GM19238 (cell line): ENCODE data around the gene PTH2R.
"Not testable (repeated sequence)": the region's sequence is repeated elsewhere in the genome, so short reads cannot be mapped to it uniquely, and the experiment has no call there.

ENCODE experiments used
- DNase-seq: peaks from one replicate; pipeline ENCODE4 v3.0.0; 2011; ENCODE audit warnings: low spot score; ENCODE audit not compliant: insufficient read length

PTH2R gene

DNA sequence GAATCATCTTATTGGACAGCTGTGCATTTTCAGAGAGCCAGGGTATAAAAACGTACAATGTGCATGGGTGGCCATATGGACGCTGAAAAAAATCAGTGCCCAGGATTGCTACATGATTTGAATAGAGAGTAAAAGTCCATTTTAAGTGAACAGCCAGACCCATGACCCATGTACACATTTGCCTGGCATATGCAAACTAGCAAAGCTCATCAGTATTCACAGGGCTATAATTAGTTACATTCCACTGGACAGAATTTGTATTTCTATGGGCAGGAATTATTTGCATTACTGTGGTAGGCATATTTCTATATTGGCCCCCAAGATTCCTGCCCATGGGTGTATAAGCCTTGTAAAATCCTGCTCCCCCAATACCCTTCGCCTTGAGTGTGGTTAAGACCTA lies 78.8 kb downstream of the PTH2R start:
- no peak for DNase-seq

DNA sequence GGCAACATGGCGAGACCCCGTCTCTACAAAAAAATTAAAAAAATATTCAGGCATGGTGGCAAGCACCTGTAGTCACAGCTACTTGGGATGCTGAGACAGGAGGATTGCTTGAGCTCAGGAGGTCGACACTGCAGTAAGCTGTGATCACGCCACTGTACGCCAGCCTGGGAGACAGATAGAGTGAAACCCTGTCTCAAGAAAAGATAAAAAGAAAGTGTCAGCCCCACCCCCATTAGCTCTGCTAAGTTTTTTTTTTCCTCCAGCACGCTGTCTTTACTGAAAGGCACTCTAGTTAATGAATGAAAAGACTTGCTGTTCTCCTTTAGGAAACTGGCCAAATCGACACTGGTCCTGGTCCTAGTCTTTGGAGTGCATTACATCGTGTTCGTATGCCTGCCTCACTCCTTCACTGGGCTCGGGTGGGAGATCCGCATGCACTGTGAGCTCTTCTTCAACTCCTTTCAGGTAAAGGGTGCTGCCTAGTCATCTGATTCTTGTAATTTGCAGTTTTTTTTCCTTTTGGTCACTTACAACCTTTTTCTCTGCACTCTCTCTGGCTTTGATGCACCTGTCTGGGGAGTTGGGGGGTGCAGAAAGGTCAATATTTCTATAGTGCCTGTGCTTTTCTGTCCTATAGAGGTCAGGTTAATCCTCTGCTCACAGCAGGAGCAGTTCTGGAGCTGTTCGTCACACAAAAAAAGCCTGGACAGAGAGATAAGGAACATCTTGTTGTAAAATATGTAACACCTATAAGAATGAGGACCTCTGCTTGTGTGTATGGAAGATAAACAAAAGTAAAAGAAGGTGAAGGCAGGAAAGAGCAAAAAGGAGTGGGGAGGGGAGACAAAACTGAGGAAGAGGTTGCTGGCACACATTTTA lies 82.3 kb downstream of the PTH2R start:
- DNase-seq: no peak

DNA sequence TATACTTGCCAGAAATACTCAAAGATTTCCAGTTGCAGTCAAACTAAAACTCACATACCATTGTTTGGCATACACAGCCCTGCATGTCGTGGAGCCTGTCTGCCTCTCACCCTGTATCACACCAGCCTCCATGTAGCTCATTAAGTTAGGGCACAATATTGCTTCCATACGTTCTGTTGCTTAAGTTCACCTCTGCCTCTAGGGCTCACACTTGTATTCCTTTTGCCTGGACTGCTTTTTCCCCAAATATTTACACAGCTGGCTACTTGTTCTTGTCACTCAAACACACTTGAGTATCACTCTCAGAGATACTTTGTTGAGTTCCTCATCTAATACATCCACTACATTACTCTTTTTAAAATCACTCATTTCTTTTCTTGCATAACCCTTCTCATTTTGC lies 83.1 kb downstream of the PTH2R start:
- DNase-seq: no peak

DNA sequence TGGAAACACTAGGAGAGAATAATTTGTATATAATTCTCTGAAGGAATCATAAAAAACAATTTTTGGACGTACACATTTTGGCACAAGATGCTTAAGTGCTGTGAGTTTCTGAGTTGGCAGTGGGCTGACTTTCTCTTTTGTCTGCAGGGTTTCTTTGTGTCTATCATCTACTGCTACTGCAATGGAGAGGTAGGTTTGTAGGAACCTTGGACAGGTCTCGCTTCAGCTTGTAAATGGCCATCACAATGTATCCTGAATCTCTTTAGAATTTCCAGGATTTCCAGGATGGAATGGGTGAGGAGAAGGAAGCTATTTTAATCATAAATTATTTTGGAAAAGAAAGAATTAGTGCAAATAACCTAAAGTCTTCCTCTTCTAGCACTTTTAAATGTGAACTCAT lies 83.9 kb downstream of the PTH2R start:
- no peak for DNase-seq

GRCh38 chr2:208491641-208492040 lies 85.0 kb downstream of the PTH2R start:
- no peak for DNase-seq

DNA sequence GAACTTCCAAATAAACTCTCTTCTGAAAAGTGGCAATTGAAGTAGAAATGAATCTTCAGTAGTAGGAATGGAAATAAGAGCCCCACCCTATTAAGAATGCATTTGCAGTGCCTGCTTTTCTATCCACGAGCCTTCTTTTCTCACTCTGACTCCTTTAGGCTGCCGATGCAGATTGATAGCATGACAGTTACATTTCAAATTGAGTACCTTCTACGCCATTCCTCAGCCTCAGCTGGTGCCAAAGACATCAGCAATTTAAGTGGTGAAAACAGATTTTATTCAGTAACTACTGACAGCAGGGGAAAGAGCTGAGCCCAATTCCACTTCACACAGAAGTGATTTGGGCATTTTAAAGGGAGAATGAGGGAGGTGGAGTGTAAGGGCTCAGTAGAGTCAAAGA lies 85.5 kb downstream of the PTH2R start:
- DNase-seq: no peak

DNA sequence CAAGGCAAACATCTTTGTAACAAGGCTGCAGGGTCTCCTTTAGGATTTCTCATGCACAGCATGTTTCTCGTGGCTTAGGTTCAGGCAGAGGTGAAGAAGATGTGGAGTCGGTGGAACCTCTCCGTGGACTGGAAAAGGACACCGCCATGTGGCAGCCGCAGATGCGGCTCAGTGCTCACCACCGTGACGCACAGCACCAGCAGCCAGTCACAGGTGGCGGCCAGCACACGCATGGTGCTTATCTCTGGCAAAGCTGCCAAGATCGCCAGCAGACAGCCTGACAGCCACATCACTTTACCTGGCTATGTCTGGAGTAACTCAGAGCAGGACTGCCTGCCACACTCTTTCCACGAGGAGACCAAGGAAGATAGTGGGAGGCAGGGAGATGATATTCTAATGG lies 86.6 kb downstream of the PTH2R start:
- no peak for DNase-seq

- no peak for DNase-seq
Observed at GRCh38 chr2:208496129-208496528, 89.5 kb downstream of the PTH2R start.

DNA sequence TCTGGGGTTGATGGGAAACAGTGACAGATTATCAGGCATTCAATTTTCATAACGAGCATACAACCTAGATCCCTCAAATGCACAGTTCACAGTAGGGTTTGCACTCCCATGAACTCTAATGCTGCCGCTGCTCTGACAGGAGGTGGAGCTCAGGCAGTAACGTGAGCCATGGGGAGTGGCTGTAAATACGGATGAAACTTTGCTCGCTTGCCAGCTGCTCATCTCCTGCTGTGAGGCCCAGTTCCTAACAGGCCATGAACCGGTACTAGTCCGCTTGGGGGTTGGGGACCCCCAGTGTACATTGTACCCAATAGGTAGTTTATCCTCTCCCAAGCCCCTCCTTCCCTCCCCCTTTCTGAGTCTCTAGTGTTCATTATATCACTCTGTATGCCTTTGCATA lies 94.6 kb downstream of the PTH2R start:
- no peak for DNase-seq

DNA sequence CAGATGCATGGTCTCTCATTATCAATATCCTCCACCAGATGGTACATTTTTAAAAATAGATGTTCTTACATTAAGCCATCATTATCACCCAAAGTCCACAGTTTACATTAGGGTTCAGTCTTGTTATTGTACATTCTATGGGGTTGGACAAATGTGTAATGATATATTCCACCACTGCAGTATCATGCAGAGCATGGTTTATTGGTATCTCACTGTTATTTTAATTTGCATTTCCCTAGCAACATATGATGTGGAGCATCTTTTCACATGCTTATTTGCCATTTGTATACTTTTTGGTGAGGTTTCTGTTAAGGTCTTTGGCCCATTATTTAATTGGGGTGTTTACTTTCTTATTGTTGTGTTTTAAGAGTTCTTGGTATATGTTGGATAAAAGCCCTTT lies 95.7 kb downstream of the PTH2R start:
- DNase-seq: no peak

DNA sequence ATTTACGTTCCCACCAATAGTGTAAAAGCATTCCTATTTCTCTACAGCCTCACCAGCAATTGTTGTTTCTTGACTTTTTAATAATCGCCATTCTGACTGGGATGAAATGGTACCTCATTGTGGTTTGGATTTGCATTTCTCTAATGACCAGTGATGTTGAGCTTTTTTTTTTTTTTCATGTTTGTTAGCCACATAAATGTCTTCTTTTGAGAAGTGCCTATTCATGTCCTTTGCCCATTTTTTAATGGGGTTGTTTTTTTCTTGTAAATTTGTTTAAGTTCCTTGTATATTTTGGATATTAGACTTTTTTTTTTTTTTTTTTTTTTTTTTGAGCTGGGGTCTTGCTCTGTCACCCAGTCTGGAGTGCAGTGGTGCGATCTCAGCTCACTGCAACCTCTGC lies 98.8 kb downstream of the PTH2R start:
- not testable (repeated sequence) for DNase-seq

DNA sequence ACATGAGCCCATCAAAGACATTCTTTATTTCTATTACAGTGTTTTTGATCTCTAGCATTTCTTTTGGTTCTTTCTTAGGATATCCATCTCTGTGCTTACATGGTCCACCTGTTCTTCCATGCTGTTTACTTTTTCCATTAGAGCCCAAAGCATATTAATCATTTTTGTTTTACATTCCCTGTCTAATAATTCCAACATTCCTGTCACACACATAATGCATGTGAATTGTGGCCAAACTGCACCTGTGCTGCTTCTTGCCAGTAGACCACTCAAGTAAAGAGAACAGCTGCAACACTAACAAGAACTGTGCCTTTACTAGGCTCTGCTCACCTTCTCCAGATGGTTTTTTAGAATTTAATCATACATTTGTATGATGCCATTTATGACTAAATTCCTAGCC lies 103.0 kb downstream of the PTH2R start:
- DNase-seq: no peak

GRCh38 chr2:208511016-208511415 lies 104.4 kb downstream of the PTH2R start:
- no peak for DNase-seq

- DNase-seq: no peak
Observed at GRCh38 chr2:208511573-208511972, 105.0 kb downstream of the PTH2R start.

- DNase-seq: no peak
Observed at GRCh38 chr2:208515099-208515498, 108.5 kb downstream of the PTH2R start.

GRCh38 chr2:208523069-208523468 lies 116.5 kb downstream of the PTH2R start:
- not testable (repeated sequence) for DNase-seq

DNA sequence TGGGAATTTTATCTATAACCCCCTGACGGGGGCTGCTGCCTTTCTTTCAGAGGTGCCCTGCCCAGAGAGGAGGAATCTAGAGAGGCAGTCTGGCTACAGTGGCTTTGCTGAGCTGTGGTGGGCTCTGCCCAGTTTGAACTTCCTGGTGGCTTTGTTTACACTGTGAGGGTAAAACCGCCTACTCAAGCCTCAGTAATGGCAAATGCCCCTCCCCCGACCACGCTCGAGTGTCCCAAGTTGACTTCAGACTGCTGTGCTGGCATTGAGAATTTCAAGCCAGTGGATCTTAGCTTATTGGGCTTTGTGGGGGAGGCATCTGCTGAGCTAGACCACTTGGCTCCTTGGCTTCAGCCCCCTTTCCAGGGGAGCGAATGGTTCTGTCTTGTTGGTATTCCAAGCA lies 118.6 kb downstream of the PTH2R start:
- DNase-seq: not testable (repeated sequence)

DNA sequence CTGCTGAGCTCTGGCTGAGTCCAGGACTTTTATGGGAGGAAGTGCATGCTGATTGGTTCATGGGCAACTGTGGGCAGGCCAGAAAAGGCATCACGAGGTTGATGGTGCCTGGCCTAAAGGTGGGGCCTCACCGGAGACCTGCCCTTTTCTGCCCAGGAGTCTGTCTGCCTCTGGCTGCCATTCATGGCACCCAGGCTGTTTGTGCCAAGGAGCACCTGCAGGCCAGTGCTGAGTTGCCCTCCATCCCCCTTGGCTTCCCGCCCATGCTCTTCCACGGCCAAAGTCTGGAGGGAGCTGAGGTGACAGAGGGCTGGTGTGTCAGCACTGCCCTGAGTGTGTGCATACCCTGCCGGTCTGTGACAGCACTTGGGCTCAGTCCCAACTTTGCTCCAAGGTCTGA lies 123.2 kb downstream of the PTH2R start:
- no peak for DNase-seq

GRCh38 chr2:208531361-208531760 lies 124.8 kb downstream of the PTH2R start:
- no peak for DNase-seq

DNA sequence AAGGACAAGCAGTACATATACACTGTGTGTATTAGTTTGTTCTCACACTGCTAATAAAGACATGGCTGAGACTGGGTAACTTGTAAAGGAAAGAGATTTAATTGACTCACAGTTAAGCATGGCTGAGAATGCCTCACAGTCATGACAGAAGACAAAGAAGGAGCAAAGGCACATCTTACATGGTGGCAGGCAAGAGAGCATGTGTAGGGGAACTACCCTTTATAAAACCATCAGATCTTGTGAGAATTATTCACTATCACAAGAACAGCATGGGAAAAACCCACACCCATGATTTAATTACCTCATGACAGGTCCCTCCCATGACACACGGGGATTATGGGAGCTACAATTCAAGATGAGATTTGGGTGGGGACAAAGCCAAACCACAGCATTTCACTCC lies 129.0 kb downstream of the PTH2R start:
- DNase-seq: not testable (repeated sequence)

- no peak for DNase-seq
Observed at GRCh38 chr2:208541461-208541988, 134.9 kb downstream of the PTH2R start.

GRCh38 chr2:208541989-208542464 lies 135.4 kb downstream of the PTH2R start:
- no peak for DNase-seq

DNA sequence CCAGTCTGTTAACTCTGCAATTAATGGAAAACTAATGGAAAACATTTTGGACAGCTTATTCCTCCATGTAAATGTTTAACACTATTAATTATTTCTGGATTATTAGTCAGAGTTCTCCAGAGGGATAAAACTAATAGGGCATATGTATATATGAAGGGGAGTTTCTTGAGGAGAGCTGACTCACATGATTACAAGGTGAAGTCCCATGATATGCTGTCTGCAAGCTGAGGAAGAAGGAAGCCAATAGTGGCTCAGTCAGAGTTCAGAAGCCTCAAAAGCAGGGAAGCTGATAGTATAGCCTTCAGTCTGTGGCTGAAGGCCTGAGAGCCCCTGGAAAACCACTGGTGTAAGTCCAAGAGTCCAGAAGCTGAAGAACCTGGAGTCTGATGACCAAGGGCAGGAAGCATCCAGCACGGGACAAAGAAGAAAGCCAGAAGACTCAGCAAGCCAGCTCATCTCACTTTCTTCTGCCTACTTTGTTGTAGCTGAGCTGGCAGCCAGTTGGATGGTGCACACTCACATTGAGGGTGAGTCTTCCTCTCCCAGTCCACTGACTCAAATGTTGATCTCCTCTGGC lies 136.0 kb downstream of the PTH2R start:
- no peak for DNase-seq
